Fibroblast of mammary gland (primary cell): ENCODE results near the gene DSCAML1.

Experiments used
- DNase-seq: peaks from one replicate; pipeline ENCODE4 v3.0.0-alpha.2; 2010; ENCODE audit warnings: low read depth
- H3K4me3 ChIP-seq: 2 replicates; pipeline ENCODE4 v1.5.1; 2011; ENCODE audit warnings: low read depth, mild to moderate bottlenecking, low read length, moderate library complexity; ENCODE audit not compliant: control insufficient read depth
- TF ChIP-seq, protein P1 (sequence below): conservative IDR thresholded peaks from 2 replicates; pipeline ENCODE4 v1.5.1; 2011; ENCODE audit warnings: low read depth, low read length, inconsistent platforms; ENCODE audit not compliant: control insufficient read depth, insufficient read depth

The DSCAML1 gene

DNA sequence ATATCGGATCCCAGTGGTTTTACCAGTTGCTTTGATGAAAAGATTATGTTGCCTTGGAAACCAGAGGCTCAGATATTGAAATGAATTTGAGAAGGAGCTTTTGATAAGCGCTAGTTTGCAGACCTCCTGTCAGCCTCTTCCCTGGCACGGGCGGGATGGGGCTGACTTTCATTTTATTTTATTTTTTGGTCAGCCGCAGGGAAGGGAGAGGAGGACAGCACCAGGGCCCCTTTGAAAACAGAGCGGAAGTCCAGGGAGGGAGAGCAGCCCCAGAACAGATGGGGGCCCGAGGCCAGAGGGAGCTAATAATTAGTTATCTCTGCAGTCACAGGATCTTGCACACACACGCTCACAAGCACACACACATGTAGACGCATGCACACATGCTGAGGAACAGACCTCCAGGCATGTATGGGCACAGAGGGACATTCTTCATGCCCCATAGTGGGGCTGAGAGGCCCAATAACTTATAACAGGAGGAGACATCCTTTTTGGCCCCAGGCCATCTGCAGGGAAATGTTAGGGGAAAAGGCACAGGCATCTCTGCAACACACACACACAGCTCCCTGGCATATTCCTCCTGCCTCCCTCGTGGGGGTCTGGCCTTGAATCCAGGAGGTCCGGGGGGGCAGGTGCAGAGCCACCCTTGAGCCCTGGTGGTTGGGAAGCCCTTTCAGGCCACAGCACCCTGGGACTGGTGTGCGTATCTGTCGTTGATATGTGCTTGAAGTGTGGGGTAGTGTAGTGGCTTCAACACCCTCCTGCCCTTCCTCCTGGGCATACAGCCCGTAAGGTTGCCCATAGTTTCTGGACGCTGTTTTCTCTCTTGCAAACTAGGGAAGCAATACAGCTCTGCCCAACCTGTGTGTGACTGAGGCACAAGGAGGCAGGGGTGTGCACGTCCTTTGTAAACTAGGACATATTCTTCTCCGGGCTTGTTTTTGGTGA is 352.0 kb downstream of the DSCAML1 start:
- no peak overlapping the region for H3K4me3 ChIP-seq
- DNase-seq: no peak
- TF ChIP-seq, protein P1, sequence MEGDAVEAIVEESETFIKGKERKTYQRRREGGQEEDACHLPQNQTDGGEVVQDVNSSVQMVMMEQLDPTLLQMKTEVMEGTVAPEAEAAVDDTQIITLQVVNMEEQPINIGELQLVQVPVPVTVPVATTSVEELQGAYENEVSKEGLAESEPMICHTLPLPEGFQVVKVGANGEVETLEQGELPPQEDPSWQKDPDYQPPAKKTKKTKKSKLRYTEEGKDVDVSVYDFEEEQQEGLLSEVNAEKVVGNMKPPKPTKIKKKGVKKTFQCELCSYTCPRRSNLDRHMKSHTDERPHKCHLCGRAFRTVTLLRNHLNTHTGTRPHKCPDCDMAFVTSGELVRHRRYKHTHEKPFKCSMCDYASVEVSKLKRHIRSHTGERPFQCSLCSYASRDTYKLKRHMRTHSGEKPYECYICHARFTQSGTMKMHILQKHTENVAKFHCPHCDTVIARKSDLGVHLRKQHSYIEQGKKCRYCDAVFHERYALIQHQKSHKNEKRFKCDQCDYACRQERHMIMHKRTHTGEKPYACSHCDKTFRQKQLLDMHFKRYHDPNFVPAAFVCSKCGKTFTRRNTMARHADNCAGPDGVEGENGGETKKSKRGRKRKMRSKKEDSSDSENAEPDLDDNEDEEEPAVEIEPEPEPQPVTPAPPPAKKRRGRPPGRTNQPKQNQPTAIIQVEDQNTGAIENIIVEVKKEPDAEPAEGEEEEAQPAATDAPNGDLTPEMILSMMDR: no peak

DNA sequence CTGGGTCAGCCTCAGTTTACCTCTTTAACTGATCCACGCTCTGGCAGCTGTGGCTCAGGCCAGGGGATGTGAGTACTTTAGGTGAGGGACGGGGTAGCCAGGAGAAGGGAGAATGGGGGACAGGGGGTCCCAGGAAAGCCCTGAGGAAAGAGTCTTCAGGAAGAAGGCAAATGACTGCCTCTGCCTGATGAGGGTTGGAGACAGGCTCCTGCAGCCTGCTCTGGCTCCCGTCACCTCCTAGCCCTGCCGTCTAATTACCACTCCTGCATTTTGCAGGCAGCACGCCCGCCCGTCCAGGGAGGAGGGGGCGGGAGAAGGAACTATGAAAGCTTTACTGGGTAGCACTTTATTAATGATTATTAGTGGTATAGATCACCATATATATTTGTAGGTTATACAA is 352.8 kb downstream of the DSCAML1 start:
- DNase-seq: no peak
- no peak overlapping the region for H3K4me3 ChIP-seq
- TF ChIP-seq, protein P1: no peak

DNA sequence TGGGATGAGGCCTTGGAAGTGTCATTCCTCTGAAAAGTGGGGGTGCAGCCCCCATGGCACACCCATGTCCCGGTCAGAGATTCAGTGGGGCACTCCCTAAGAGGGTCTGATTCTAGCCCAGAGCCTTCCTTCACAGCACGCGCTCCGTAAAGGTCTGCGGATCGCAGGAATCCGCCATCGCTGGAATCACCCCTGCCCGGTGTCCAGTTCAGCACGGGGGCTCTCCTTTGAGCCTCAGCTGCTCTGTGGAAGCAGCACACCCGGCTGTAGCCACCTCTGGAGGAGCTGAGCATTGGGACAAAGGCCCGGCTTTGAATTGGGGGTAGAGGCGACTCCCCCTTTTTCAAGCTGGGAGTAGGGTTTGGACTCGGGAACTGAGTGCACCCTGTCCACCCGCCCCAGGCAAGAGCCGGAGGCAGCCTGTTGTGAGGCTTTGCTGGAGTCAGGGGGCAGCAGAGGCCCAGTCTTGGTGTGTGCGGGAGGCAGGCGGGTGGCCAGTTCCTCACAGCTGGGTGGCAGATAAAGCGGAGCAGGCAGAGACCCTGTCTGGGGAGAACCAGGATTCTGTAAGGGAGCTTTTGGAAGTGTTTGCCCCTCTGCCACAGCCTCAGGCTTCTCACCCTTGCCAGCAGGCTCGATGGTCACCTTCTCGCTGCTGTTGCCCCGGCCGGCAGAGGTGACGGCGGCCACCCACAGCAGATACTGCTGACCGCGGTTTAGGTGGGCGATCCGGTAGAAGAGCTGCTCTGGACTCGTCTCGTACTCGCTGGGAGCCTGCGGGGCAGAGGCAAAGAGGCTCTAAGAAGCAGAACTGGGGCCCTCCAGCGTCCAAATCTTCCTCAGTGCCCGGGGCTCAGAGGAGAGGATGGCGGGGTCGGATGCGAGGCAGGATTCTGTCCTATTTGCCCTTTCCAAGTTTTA is 353.5 kb downstream of the DSCAML1 start:
- TF ChIP-seq, protein P1: peak; percentile 42
- peak; percentile 24 for DNase-seq
- H3K4me3 ChIP-seq: no peak overlapping the region

DNA sequence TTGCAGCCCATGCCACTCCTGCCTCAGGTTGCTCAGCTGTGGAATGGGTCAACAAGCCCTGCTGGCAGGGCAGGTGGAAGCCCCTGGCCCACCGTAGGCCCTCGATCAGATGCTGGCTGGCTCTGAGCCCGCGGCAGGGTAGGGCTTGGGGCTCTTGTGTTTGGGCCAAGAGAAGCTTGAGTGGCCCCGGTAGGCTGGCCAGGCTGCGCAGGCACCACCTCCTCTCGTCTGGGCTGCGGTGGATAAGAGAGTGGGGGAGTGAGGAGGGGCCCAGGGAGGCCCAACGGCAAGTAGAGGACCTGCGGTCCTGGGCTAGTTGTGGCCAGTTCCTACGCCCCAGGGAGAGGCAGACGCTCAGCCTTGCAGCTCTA is 354.2 kb downstream of the DSCAML1 start:
- no peak overlapping the region for H3K4me3 ChIP-seq
- TF ChIP-seq, protein P1: no peak
- no peak for DNase-seq

DNA sequence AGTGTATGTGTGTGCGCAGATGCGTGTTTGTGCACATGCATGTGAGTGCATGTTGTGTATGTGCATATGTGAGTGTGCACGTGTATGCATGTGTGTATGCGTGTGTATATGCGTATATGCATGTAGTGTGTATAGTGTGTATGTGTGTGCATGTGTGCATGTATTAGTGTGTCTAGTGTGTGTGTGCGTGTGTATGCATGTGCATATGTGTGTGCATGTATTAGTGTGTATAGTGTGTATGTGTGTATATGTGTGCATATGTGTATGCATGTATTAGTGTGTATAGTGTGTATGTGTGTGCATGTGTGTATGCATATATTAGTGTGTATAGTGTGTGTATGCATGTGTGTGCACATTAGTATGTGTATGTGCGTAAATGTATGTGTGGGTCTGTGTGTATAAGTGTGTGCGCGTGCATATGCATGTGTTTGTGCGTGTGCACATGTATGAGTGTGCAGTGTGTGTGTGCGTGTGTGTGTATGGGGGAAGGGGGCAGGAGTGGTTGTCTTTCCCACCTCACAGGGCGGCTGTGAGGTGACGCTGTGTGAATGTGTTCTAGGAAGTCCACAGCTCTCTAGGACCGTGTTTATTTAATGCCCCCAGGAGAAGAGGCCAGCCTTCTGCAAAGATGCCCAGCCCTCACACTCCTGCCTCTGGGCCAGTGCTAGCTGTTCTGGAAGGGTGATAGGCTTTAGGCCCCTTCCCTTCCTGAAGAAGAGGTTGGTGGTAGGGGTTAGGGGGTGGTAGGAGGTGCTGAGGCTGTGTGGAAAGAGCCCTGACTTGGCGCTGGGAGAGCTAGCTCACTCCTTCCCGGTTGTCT is 354.8 kb downstream of the DSCAML1 start:
- TF ChIP-seq, protein P1: no peak
- no peak for DNase-seq
- H3K4me3 ChIP-seq: no peak overlapping the region

DNA sequence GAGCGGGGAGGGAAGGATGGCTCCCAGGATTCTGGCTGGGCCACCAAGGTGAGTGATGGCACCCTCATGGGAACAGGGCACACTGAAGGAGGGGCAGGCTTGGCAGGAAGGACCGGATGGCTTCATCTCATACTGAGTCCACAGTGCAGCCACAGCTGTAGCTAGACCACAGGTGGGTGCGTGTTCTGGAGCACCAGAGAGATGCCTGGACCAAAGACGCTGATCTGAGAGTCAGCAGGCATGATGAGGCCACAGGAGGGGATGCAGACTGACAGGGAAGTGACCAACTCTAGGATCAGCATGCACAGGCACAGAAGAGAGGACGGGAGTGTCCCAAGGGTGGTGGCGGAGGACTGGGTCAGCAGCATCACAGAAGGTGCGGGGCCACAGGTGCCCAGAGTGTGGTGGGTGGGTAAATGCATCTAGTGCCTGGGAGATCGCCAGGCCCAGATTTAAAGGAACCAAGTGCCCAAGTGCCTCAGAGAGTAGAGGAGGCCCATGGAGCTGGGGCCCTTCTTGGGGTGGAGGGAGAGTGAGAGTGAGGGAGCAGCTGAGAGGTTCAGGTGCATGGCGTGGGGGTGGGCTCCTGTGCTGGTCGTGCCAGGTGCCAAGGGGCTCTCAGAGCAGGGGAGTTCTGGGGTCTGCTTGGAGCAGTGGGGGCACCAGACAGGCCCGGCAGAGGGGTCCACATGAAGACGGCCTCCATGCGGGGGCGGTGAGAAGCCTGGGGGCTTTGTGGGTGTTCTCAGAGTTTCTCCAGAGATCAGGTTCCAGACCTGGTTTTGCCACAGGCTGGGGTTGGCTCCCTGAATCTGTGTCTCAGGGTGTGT is 355.7 kb downstream of the DSCAML1 start:
- no peak overlapping the region for H3K4me3 ChIP-seq
- DNase-seq: no peak
- TF ChIP-seq, protein P1: no peak
